HEK293 (cell line): Measurements from ENCODE around the gene VEGFA.

Experiments used
- CTCF ChIA-PET: fragments of 350-600 bp; formaldehyde crosslinking; extraction: SDS; loops from one replicate; lab custom pipeline; 2021; ENCODE audit warnings: antibody characterized with exemption; lab: Yijun Ruan, JAX
- POLR2A ChIA-PET: fragments of 300-600 bp; formaldehyde crosslinking; extraction: SDS; loops from one replicate; lab custom pipeline; 2020; ENCODE audit warnings: antibody characterized with exemption, inconsistent platforms; lab: Yijun Ruan, JAX
- H3K27ac ChIP-seq: fragments of 200-500 bp; sonication (Bioruptor generic); 2 replicates; pipeline ENCODE4 v1.5.1; 2014; ENCODE audit warnings: low read depth, low read length, control low read depth, inconsistent platforms; ENCODE audit errors: extremely low read depth
- H3K36me3 ChIP-seq, 2 experiments: fragments of 200-500 bp in 1 of 2; sonication (Bioruptor generic) in 1 of 2; 1 replicate in 1 of 2; 2 replicates in 1 of 2; pipeline ENCODE4 v1.5.1; 2014 to 2017; ENCODE audit warnings: inconsistent platforms in 2 of 2, low read length in 2 of 2; ENCODE audit not compliant: control insufficient read depth in 2 of 2, insufficient read depth in 1 of 2
- H3K4me1 ChIP-seq: fragments of 200-500 bp; sonication (Bioruptor generic); 2 replicates; pipeline ENCODE4 v1.5.1; 2014; ENCODE audit warnings: mild to moderate bottlenecking, low read length, inconsistent platforms; ENCODE audit not compliant: control insufficient read depth, insufficient read depth
- H3K4me3 ChIP-seq: 2 replicates; pipeline ENCODE4 v1.5.1; 2011; ENCODE audit warnings: low read depth, mild to moderate bottlenecking, control low read depth, low read length, moderate library complexity
- H3K9me3 ChIP-seq: fragments of 200-500 bp; sonication (Bioruptor generic); 2 replicates; pipeline ENCODE4 v1.5.1; 2014; ENCODE audit warnings: low read depth, low read length, inconsistent platforms; ENCODE audit not compliant: control insufficient read depth, insufficient read depth
- HOXA7 ChIP-seq: sonication (generic); formaldehyde crosslinking; IDR thresholded peaks from 2 replicates; pipeline ENCODE4 v1.8.1; 2022; ENCODE audit warnings: missing genetic modification reagents, borderline replicate concordance
- MZF1 ChIP-seq: fragments of 450-650 bp; formaldehyde crosslinking; IDR thresholded peaks from 2 replicates; pipeline ENCODE4 v1.5.1; 2017; ENCODE audit warnings: missing biosample characterization, missing genetic modification characterization, borderline replicate concordance
- ZBTB17 ChIP-seq: fragments of 450-650 bp; formaldehyde crosslinking; IDR thresholded peaks from 2 replicates; pipeline ENCODE4 v1.5.1; 2016; ENCODE audit warnings: missing biosample characterization, missing genetic modification characterization
- ZBTB48 ChIP-seq: fragments of 450-650 bp; formaldehyde crosslinking; IDR thresholded peaks from 2 replicates; pipeline ENCODE4 v1.5.1; 2016; ENCODE audit warnings: missing biosample characterization, missing genetic modification characterization
- ZFHX2 ChIP-seq: fragments of 450-650 bp; formaldehyde crosslinking; conservative IDR thresholded peaks from 2 replicates; pipeline ENCODE4 v1.5.1; 2016; ENCODE audit warnings: missing biosample characterization, missing genetic modification characterization
- ZNF157 ChIP-seq: fragments of 450-650 bp; formaldehyde crosslinking; IDR thresholded peaks from 2 replicates; pipeline ENCODE4 v1.5.1; 2016; ENCODE audit warnings: missing biosample characterization, missing genetic modification characterization
- ZNF211 ChIP-seq: fragments of 450-650 bp; formaldehyde crosslinking; IDR thresholded peaks from 2 replicates; pipeline ENCODE4 v1.5.1; 2016; ENCODE audit warnings: low read depth, missing biosample characterization, missing genetic modification characterization
- ZNF24 ChIP-seq: fragments of 450-650 bp; formaldehyde crosslinking; IDR thresholded peaks from 2 replicates; pipeline ENCODE4 v1.5.1; 2016; ENCODE audit warnings: missing biosample characterization, missing genetic modification characterization
- ZNF266 ChIP-seq: fragments of 450-650 bp; formaldehyde crosslinking; IDR thresholded peaks from 2 replicates; pipeline ENCODE4 v1.5.1; 2016; ENCODE audit warnings: missing biosample characterization, missing genetic modification characterization, low read depth
- ZNF292 ChIP-seq: fragments of 450-650 bp; formaldehyde crosslinking; IDR thresholded peaks from 2 replicates; pipeline ENCODE4 v1.5.1; 2016; ENCODE audit warnings: low read depth, missing biosample characterization, missing genetic modification characterization, borderline replicate concordance
- ZNF354C ChIP-seq: fragments of 450-650 bp; formaldehyde crosslinking; IDR thresholded peaks from 2 replicates; pipeline ENCODE4 v1.5.1; 2016; ENCODE audit warnings: missing biosample characterization, missing genetic modification characterization, low read depth, borderline replicate concordance
- ZNF366 ChIP-seq: fragments of 450-650 bp; formaldehyde crosslinking; conservative IDR thresholded peaks from 2 replicates; pipeline ENCODE4 v1.5.1; 2016; ENCODE audit warnings: missing biosample characterization, missing genetic modification characterization
- ZNF514 ChIP-seq: fragments of 450-650 bp; formaldehyde crosslinking; IDR thresholded peaks from 2 replicates; pipeline ENCODE4 v1.5.1; 2016; ENCODE audit warnings: missing biosample characterization, missing genetic modification characterization
- ZNF521 ChIP-seq: fragments of 450-650 bp; formaldehyde crosslinking; IDR thresholded peaks from 2 replicates; pipeline ENCODE4 v1.5.1; 2017; ENCODE audit warnings: missing biosample characterization, mild to moderate bottlenecking, missing genetic modification characterization
- ZNF596 ChIP-seq: fragments of 450-650 bp; IDR thresholded peaks from 2 replicates; pipeline ENCODE4 v1.5.0; 2018; ENCODE audit warnings: missing biosample characterization, mild to moderate bottlenecking, missing genetic modification characterization, moderate library complexity
- ZNF664 ChIP-seq: fragments of 450-650 bp; formaldehyde crosslinking; IDR thresholded peaks from 2 replicates; pipeline ENCODE4 v1.5.1; 2016; ENCODE audit warnings: missing biosample characterization, missing genetic modification characterization
- ZNF701 ChIP-seq: fragments of 450-650 bp; formaldehyde crosslinking; IDR thresholded peaks from 2 replicates; pipeline ENCODE4 v1.5.1; 2016; ENCODE audit warnings: missing biosample characterization, missing genetic modification characterization
- ZNF776 ChIP-seq: fragments of 450-650 bp; formaldehyde crosslinking; IDR thresholded peaks from 2 replicates; pipeline ENCODE4 v1.5.0; 2017; ENCODE audit warnings: missing biosample characterization, missing genetic modification characterization, borderline replicate concordance
- TF ChIP-seq, protein P1 (sequence below): fragments of 450-650 bp; IDR thresholded peaks from 2 replicates; pipeline ENCODE4 v1.5.1; 2018; ENCODE audit warnings: missing biosample characterization, mild to moderate bottlenecking, missing genetic modification characterization
- TF ChIP-seq, protein P2 (sequence below): fragments of 450-650 bp; formaldehyde crosslinking; IDR thresholded peaks from 2 replicates; pipeline ENCODE4 v1.5.1; 2016; ENCODE audit warnings: missing biosample characterization, missing genetic modification characterization
- TF ChIP-seq, protein P3 (sequence below): fragments of 450-650 bp; IDR thresholded peaks from 2 replicates; pipeline ENCODE4 v1.5.1; 2018; ENCODE audit warnings: missing biosample characterization, missing genetic modification characterization
- TF ChIP-seq, protein P4 (sequence below): fragments of 450-650 bp; formaldehyde crosslinking; IDR thresholded peaks from 2 replicates; pipeline ENCODE4 v1.5.1; 2017; ENCODE audit warnings: missing biosample characterization, missing genetic modification characterization

VEGFA gene

DNA sequence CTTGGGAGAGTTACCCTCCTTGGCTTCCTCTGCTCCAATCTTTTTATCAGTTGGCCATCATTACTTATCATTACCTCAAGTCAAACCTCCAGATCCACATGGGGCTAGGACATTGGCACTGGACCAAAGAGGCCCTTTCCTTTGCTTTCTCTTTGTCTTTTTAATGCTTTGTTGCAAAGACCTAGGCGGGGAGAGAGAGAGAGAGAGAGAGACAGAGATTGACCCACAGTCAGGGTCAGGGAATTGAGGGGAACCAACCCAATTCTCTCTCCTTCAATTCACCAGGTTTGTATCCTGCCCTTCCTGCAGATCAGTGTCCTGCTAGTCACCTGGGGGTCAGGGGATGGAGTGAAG lies 3.5 kb upstream of the VEGFA start:
- Histone ChIP-seq H3K36me3 (no peaks in the 10 kb centered on the region), H3K4me3 (no peak overlapping the region), H3K27ac (no peak overlapping the region), H3K4me1 (no peaks in the 10 kb centered on the region; the same call in 1 of the 2 replicates), H3K9me3 (no peaks in the 10 kb centered on the region)
- ChIA-PET CTCF (interaction anchor here (0.9 to 3.7 kb wide), 5 partner anchors 42 to 312 kb away, joined by 4 to 14 read pairs (median 14); no protein-coding TSS in a partner anchor), POLR2A (no interaction called here)
- TF ChIP-seq ZNF514: no peak
- TF ChIP-seq ZNF366 (tag by site-specific recombination): 0 out of 2 replicates have a peak, but pooled peaks have one; percentile 24

GRCh38 chr6:43766964-43767461 lies 3.0 kb upstream of the VEGFA start:
- H3K27ac ChIP-seq: no peak overlapping the region
- H3K9me3 ChIP-seq: no peaks in the 10 kb centered on the region
- no peaks in the 10 kb centered on the region for H3K36me3 ChIP-seq
- TF ChIP-seq HOXA7 (no peak), MZF1 (tag by site-specific recombination) (no peak), ZBTB17 (no peak), ZNF292 (tag by site-specific recombination) (no peak), ZFHX2 (tag by site-specific recombination) (no peak), ZNF701 (no peak), ZNF157 (no peak), ZNF354C (tag by site-specific recombination) (no peak), ZNF664 (no peak), ZBTB48 (tag by site-specific recombination) (no peak), ZNF521 (tag by site-specific recombination) (no peak), ZNF596 (no peak), ZNF776 (no peak), ZNF24 (tag by site-specific recombination) (no peak), ZNF211 (tag by site-specific recombination) (no peak), ZNF266 (tag by site-specific recombination) (no peak)
- TF ChIP-seq, protein P1, sequence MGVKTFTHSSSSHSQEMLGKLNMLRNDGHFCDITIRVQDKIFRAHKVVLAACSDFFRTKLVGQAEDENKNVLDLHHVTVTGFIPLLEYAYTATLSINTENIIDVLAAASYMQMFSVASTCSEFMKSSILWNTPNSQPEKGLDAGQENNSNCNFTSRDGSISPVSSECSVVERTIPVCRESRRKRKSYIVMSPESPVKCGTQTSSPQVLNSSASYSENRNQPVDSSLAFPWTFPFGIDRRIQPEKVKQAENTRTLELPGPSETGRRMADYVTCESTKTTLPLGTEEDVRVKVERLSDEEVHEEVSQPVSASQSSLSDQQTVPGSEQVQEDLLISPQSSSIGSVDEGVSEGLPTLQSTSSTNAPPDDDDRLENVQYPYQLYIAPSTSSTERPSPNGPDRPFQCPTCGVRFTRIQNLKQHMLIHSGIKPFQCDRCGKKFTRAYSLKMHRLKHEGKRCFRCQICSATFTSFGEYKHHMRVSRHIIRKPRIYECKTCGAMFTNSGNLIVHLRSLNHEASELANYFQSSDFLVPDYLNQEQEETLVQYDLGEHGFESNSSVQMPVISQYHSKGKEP (tag by site-specific recombination): no peak
- TF ChIP-seq, protein P2, sequence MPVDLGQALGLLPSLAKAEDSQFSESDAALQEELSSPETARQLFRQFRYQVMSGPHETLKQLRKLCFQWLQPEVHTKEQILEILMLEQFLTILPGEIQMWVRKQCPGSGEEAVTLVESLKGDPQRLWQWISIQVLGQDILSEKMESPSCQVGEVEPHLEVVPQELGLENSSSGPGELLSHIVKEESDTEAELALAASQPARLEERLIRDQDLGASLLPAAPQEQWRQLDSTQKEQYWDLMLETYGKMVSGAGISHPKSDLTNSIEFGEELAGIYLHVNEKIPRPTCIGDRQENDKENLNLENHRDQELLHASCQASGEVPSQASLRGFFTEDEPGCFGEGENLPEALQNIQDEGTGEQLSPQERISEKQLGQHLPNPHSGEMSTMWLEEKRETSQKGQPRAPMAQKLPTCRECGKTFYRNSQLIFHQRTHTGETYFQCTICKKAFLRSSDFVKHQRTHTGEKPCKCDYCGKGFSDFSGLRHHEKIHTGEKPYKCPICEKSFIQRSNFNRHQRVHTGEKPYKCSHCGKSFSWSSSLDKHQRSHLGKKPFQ (tag by site-specific recombination): no peak
- TF ChIP-seq, protein P3, sequence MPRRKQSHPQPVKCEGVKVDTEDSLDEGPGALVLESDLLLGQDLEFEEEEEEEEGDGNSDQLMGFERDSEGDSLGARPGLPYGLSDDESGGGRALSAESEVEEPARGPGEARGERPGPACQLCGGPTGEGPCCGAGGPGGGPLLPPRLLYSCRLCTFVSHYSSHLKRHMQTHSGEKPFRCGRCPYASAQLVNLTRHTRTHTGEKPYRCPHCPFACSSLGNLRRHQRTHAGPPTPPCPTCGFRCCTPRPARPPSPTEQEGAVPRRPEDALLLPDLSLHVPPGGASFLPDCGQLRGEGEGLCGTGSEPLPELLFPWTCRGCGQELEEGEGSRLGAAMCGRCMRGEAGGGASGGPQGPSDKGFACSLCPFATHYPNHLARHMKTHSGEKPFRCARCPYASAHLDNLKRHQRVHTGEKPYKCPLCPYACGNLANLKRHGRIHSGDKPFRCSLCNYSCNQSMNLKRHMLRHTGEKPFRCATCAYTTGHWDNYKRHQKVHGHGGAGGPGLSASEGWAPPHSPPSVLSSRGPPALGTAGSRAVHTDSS: no peak
- TF ChIP-seq, protein P4, sequence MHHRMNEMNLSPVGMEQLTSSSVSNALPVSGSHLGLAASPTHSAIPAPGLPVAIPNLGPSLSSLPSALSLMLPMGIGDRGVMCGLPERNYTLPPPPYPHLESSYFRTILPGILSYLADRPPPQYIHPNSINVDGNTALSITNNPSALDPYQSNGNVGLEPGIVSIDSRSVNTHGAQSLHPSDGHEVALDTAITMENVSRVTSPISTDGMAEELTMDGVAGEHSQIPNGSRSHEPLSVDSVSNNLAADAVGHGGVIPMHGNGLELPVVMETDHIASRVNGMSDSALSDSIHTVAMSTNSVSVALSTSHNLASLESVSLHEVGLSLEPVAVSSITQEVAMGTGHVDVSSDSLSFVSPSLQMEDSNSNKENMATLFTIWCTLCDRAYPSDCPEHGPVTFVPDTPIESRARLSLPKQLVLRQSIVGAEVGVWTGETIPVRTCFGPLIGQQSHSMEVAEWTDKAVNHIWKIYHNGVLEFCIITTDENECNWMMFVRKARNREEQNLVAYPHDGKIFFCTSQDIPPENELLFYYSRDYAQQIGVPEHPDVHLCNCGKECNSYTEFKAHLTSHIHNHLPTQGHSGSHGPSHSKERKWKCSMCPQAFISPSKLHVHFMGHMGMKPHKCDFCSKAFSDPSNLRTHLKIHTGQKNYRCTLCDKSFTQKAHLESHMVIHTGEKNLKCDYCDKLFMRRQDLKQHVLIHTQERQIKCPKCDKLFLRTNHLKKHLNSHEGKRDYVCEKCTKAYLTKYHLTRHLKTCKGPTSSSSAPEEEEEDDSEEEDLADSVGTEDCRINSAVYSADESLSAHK (tag by site-specific recombination): no peak
- POLR2A ChIA-PET: interaction anchor here (1.5 to 4.5 kb wide), 2 partner anchors 42 to 308 kb away, joined by 3 to 40 read pairs; no protein-coding TSS in a partner anchor
- CTCF ChIA-PET: interaction anchor here (0.6 to 4.6 kb wide), 16 partner anchors 11 to 329 kb away, joined by 3 to 189 read pairs (median 12); no protein-coding TSS in a partner anchor
- H3K4me1 ChIP-seq: no peaks in the 10 kb centered on the region; the same call in 1 of the 2 replicates
- H3K4me3 ChIP-seq: no peak overlapping the region
